DOHH2 (cell line): Measurements from ENCODE around the gene SLC6A19.

Experiments used
- CTCF ChIP-seq: fragments of 200-600 bp; sonication (generic); IDR thresholded peaks from one replicate; pipeline ENCODE4 v1.5.1; 2014; ENCODE audit warnings: antibody characterized with exemption, mild to moderate bottlenecking, low read depth, low read length; ENCODE audit not compliant: poor library complexity, severe bottlenecking
- EZH2phosphoT487 ChIP-seq: fragments of 200-600 bp; sonication (generic); IDR thresholded peaks from 2 replicates; pipeline ENCODE4 v1.6.1; 2017; ENCODE audit warnings: borderline replicate concordance, mild to moderate bottlenecking, antibody characterized with exemption, low read length, moderate library complexity, mixed read lengths

DNA sequence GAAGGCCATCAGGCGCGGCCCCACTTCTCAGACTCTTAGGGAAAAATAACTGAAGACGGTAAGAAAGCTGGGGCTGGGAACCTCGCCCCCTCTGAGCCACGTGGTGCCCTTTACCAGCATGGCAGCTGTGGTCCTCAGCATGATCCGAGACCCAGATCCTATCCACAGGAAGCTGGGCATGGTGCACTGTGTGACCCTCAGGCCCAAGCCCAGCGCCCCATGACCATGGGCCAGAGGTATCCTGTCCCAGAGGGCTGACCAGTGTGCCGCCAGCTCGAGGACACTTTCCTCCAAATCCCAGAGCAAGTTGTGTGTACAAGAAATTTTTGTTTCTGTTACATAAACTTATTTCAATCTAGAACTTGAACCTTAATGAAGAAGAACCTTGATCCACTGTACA is 65.4 kb downstream of the SLC6A19 start:
- TF ChIP-seq CTCF (no peak), EZH2phosphoT487 (no peak)
